ENCODE measurements around the gene CDH13. TPM values are rescaled to one million over a fixed set of nuclear protein-coding genes. Genes with fewer than 3 reads are reported as not detected.

The CDH13 gene
- total and polyA plus RNA-seq, 2 of the 8 experiments (the other 6 are each of a cell fraction or from before 2014, with no cell fraction given): 2.3 to 2.4 TPM

DNA sequence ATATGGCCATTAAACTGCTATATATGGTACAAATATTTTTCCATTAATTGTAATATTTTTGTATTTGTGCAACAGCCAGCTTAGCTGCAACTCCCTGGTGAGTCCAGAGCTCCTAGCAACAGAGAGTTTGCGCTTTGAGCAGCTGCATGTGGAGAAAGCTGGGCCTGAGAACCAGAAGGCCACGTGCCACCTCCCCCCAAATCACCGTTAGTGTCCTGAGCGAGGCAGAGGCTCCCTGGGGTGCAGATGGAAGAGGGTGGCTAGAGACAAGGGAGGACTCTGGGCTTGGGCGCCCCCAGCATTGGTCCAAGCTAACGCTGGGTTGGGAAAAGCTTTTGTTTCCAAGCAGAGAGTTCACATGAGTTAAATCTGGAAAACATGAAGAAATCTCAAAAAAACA is 1222.7 kb downstream of the CDH13 start:
- no peak overlapping the region for H3K23ac ChIP-seq (ENCODE audit: insufficient read length)
- no peak overlapping the region for H2AK5ac ChIP-seq (ENCODE audit: low read depth, low read length)
- H3K79me1 ChIP-seq (ENCODE audit: low read depth, low read length): no peaks in the 10 kb centered on the region
- no peak overlapping the region for H3K27ac ChIP-seq (ENCODE audit: low read depth, low read length)
- peaks cover 0 to 11% (median 4%) of the 10 kb centered on the region in 4 experiments; a peak in 4 of 7 replicates for H3K4me1 ChIP-seq (replicated peaks in 1 of 4; ENCODE audit: control insufficient read depth in 3 of 4, insufficient read depth in 4 of 4, low read length in 3 of 4)
- DNase-seq (ENCODE audit: low read depth in 1 of 2, low spot score in 2 of 2) (no peak), FAIRE-seq (no peak)
- no peaks in the 10 kb centered on the region for H4K20me1 ChIP-seq (replicated peaks in 1 of 2; ENCODE audit: control insufficient read depth in 1 of 2, insufficient read depth in 2 of 2, low read length in 2 of 2)
- H3K79me2 ChIP-seq (ENCODE audit: control insufficient read depth in 1 of 2, insufficient read depth in 2 of 2, low read length in 2 of 2): no peaks in the 10 kb centered on the region
- no peaks in the 10 kb centered on the region for H3K9me3 ChIP-seq (ENCODE audit: insufficient read depth in 2 of 2, low read depth in 1 of 2, low read length in 1 of 2)
- H3K14ac ChIP-seq (ENCODE audit: insufficient read length): no peak overlapping the region
- no peak overlapping the region for H3K56ac ChIP-seq (replicated peaks; ENCODE audit: insufficient read length, low read depth, low read length)
- H4K8ac ChIP-seq (ENCODE audit: extremely low read depth, insufficient read depth, low read length): no peak overlapping the region
- H3K23me2 ChIP-seq (ENCODE audit: low read depth, low read length): no peaks in the 10 kb centered on the region
- H2AFZ ChIP-seq (ENCODE audit: low read length): no peak overlapping the region
- whole genome bisulfite sequencing, 2 experiments (ENCODE audit: extremely low coverage in 1 of 2, insufficient coverage in 1 of 2, insufficient read length in 1 of 2, insufficient replicate concordance in 2 of 2, low coverage in 1 of 2, low lambda C conversion rate in 2 of 2, missing lambda C conversion rate in 1 of 2): 70% methylated on average over 6 of the region's 6 CpGs; no CpG with 5 or more reads in 1 of the 2 experiments
- peak overlapping the region; percentile 30 for H4K91ac ChIP-seq (replicated peaks; ENCODE audit: insufficient read length, low read length)
- peak overlapping the region; percentile 13 for H4K5ac ChIP-seq (ENCODE audit: insufficient read length, low read depth, low read length)
- no peaks in the 10 kb centered on the region for H3K36me3 ChIP-seq (ENCODE audit: control insufficient read depth in 2 of 4, insufficient read depth in 4 of 4, low read length in 3 of 4)
- TF ChIP-seq NRF1 (IDR thresholded peaks at IDR 0.05; ENCODE audit: low read depth, low read length): no peak
- TF ChIP-seq, protein P1, sequence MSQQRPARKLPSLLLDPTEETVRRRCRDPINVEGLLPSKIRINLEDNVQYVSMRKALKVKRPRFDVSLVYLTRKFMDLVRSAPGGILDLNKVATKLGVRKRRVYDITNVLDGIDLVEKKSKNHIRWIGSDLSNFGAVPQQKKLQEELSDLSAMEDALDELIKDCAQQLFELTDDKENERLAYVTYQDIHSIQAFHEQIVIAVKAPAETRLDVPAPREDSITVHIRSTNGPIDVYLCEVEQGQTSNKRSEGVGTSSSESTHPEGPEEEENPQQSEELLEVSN (IDR thresholded peaks at IDR 0.05): peak; percentile 61; the same call in 1 of the 2 replicates
- TF ChIP-seq, protein P2, sequence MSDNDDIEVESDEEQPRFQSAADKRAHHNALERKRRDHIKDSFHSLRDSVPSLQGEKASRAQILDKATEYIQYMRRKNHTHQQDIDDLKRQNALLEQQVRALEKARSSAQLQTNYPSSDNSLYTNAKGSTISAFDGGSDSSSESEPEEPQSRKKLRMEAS (IDR thresholded peaks at IDR 0.05): peak; percentile 72
- no peak overlapping the region for H2BK12ac ChIP-seq (ENCODE audit: low read depth, low read length)
- no peak overlapping the region for H2BK15ac ChIP-seq (ENCODE audit: low read length)
- H2BK5ac ChIP-seq (ENCODE audit: low read depth, low read length): peak overlapping the region; percentile 15; the same call in 1 of the 2 replicates
- H3K4me2 ChIP-seq (ENCODE audit: insufficient read depth in 1 of 2, low read depth in 2 of 2, low read length in 2 of 2): no peak overlapping the region
- no peaks in the 10 kb centered on the region for H3K27me3 ChIP-seq (replicated peaks in 1 of 4; ENCODE audit: control insufficient read depth in 3 of 4, extremely low read depth in 1 of 4, insufficient read depth in 3 of 4, low read length in 3 of 4)
- H2BK20ac ChIP-seq (ENCODE audit: low read length): no peak overlapping the region
- H3K4me3 ChIP-seq (ENCODE audit: extremely low read depth in 1 of 4, insufficient read depth in 2 of 4, low read depth in 3 of 4, low read length in 4 of 4): no peak overlapping the region
- ChIA-PET POLR2A (ENCODE audit: partially characterized antibody) (no interaction called here), CTCF (ENCODE audit: partially characterized antibody) (interaction anchor here (0.7 to 3.2 kb wide), 3 partner anchors 22 to 37 kb away, joined by 3 to 11 read pairs (median 6); no protein-coding TSS in a partner anchor)
- peak overlapping the region; percentile 20 for H2BK120ac ChIP-seq (replicated peaks; ENCODE audit: low read depth, low read length)
- H3K4ac ChIP-seq (replicated peaks; ENCODE audit: insufficient read length, low read depth, low read length): peak overlapping the region; percentile 27
- H3K9ac ChIP-seq (replicated peaks in 1 of 4; ENCODE audit: extremely low read depth in 1 of 4, low read depth in 3 of 4, low read length in 3 of 4): no peak overlapping the region
- H3K18ac ChIP-seq (ENCODE audit: extremely low read depth, low read length): peak overlapping the region; percentile 11
